Esophagus muscularis mucosa (tissue), 4 donors: Measurements from ENCODE around the gene EMP3.

Experiments
- CTCF ChIP-seq, 3 experiments: fragments of 200-600 bp in 2 of 3; fragments of 450-650 bp in 1 of 3; sonication (generic) in 2 of 3; IDR thresholded peaks; one replicate each; pipeline ENCODE4 v1.5.1; 2017 to 2019; ENCODE audit warnings: antibody characterized with exemption in 3 of 3, mild to moderate bottlenecking in 2 of 3, moderate library complexity in 1 of 3
- EP300 ChIP-seq: sonication (generic); formaldehyde crosslinking; IDR thresholded peaks from one replicate; pipeline ENCODE4 v1.6.1; 2017; ENCODE audit warnings: antibody characterized with exemption
- POLR2A ChIP-seq: fragments of 450-650 bp; IDR thresholded peaks from one replicate; pipeline ENCODE4 v1.6.1; 2017; ENCODE audit warnings: antibody characterized with exemption, moderate library complexity, mild to moderate bottlenecking, low read depth
- POLR2AphosphoS5 ChIP-seq, 2 donors: sonication (generic); formaldehyde crosslinking; IDR thresholded peaks; one replicate each; pipeline ENCODE4 v1.6.1; 2017; ENCODE audit warnings: antibody characterized with exemption in 2 of 2

DNA sequence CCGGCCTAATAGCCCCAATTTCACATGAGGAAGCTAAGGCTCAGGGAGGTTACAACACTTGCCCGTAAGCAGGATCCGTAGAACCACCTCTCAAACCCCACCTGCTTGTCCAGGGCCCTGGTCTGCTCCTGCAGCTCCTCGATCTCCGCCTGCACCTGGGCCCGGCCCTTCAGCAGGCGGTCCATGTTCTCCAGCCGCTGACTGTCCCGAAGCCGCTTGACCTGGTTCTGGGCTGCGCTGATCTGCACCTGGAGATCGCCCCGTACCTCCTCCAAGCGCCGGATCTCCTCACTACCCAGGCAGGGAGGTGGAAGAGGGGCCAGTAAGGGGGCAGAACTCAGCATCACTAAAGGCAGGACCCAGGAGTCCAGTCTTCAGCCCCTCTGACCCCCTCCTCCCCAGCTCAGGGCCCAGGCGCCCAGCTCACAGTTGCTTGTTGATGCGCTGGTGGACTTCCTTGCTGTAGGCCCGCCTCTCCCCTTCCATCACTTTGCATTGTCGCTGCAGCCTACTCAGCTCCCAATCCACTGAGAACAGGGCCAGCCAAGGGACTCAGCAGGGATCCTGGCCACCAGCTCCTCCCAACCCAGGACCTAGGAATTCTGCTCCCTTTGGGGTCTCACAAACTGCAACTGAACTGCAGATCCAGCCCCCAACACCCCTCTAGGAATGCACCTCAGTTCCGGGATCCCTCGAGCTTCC, 6.9 kb upstream of the EMP3 start:
- TF ChIP-seq CTCF (IDR thresholded peaks at IDR 0.05) (no peak), POLR2AphosphoS5 (IDR thresholded peaks at IDR 0.05) (no peak), POLR2A (no peak), EP300 (no peak)
